Ascending aorta (tissue), 2 donors: Measurements from ENCODE around the gene RAPH1. TPM values are rescaled to one million over a fixed set of nuclear protein-coding genes. Genes with fewer than 3 reads are reported as not detected.

Experiments used
- DNase-seq, 2 donors: peaks; one replicate each; pipeline ENCODE4 v3.0.0-alpha.2; 2019; ENCODE audit warnings: low spot score in 2 of 2
- H3K27ac ChIP-seq, 2 donors: fragments of 200-600 bp; sonication (generic); one replicate each; pipeline ENCODE4 v1.5.1; 2016 to 2017; ENCODE audit warnings: mild to moderate bottlenecking in 1 of 2
- H3K27me3 ChIP-seq: fragments of 200-600 bp; sonication (generic); one replicate; pipeline ENCODE4 v1.5.1; 2017
- H3K36me3 ChIP-seq, 2 donors: fragments of 200-600 bp; sonication (generic); one replicate each; pipeline ENCODE4 v1.5.1; 2016
- H3K4me1 ChIP-seq, 2 donors: fragments of 200-600 bp; sonication (generic); one replicate each; pipeline ENCODE4 v1.5.1; 2016 to 2017; ENCODE audit warnings: mild to moderate bottlenecking in 1 of 2
- H3K4me3 ChIP-seq, 2 donors: fragments of 200-600 bp; sonication (generic); one replicate each; pipeline ENCODE4 v1.5.1; 2016 to 2017; ENCODE audit warnings: mild to moderate bottlenecking in 1 of 2
- H3K9me3 ChIP-seq, 2 donors: fragments of 200-600 bp; sonication (generic); one replicate each; pipeline ENCODE4 v1.5.1; 2016
- intact Hi-C: fragments of 100-400 bp; cut with DNase I; formaldehyde crosslinking; loops from one replicate; pipeline ENCODE4 v1.15.1; 2023
- total RNA-seq: library from RNA; depleted of rRNA; stranded (reverse); fragments of >200 nt; gene quantifications from one replicate; pipeline ENCODE4 v1.1.0, GENCODE V29; 2016
- TF ChIP-seq, protein P1 (sequence below), 3 experiments: fragments of 200-600 bp in 2 of 3; fragments of 450-650 bp in 1 of 3; sonication (generic) in 2 of 3; IDR thresholded peaks; one replicate each; pipeline ENCODE4 v1.5.1; 2016 to 2019; ENCODE audit warnings: antibody characterized with exemption in 3 of 3, mild to moderate bottlenecking in 1 of 3, moderate library complexity in 1 of 3

RAPH1 gene
- total RNA-seq, 1 donor from 2014 or later, result 49.8 TPM

DNA sequence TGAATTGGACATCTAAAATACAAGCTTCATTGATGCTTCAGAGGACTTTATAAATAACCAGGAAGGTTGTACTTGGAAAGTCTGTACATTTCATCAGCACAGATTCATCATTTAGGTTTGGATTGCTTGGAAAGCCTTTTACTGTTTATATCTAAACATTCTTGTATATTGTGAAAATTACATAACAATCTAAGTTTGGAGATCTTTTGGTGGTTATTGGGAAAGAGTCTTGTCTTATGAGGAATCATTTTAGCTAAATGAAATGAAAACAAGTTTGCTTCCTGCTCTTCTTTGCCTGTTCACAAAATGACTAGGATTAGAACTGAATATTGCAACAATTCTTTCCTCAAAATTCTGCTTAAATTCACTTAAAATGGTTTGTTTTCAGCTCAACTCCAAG lies 127.6 kb downstream of the RAPH1 start:
- H3K9me3 ChIP-seq, result no peaks in the 10 kb centered on the region
- H3K27ac ChIP-seq, result no peak overlapping the region
- TF ChIP-seq, protein P1, sequence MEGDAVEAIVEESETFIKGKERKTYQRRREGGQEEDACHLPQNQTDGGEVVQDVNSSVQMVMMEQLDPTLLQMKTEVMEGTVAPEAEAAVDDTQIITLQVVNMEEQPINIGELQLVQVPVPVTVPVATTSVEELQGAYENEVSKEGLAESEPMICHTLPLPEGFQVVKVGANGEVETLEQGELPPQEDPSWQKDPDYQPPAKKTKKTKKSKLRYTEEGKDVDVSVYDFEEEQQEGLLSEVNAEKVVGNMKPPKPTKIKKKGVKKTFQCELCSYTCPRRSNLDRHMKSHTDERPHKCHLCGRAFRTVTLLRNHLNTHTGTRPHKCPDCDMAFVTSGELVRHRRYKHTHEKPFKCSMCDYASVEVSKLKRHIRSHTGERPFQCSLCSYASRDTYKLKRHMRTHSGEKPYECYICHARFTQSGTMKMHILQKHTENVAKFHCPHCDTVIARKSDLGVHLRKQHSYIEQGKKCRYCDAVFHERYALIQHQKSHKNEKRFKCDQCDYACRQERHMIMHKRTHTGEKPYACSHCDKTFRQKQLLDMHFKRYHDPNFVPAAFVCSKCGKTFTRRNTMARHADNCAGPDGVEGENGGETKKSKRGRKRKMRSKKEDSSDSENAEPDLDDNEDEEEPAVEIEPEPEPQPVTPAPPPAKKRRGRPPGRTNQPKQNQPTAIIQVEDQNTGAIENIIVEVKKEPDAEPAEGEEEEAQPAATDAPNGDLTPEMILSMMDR (IDR thresholded peaks at IDR 0.05), result no peak
- H3K4me3 ChIP-seq, result no peak overlapping the region
- intact Hi-C loops, result no loop called here
- H3K4me1 ChIP-seq, result no peaks in the 10 kb centered on the region
- no peaks in the 10 kb centered on the region for H3K27me3 ChIP-seq
- no peak for DNase-seq
- H3K36me3 ChIP-seq, result peaks cover 12 to 22% of the 10 kb centered on the region in 2 donors

DNA sequence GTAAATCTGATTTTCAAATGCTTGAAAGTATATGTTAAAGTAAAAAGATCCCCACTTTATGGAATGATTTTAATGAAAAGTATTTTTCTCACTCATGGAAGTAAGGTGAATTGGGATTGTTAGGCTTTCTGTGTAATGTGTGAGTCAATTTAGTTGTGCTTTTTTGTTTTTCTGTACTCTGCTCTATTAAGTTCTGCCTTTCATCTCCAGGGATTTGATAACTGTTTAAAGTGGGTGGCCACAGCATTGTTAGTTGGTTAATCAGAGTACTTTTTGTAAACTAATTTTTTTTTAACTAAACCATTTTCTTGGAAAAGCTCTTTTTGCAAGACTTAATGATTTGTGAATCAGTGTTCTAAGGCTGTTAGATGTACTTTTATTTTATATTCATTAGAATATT lies 130.1 kb downstream of the RAPH1 start:
- Histone ChIP-seq H3K27me3 (no peaks in the 10 kb centered on the region), H3K4me1 (no peaks in the 10 kb centered on the region), H3K9me3 (no peaks in the 10 kb centered on the region), H3K36me3 (peaks cover 13 to 22% of the 10 kb centered on the region in 2 donors), H3K4me3 (no peak overlapping the region), H3K27ac (no peak overlapping the region)
- TF ChIP-seq, protein P1 (IDR thresholded peaks at IDR 0.05), result no peak
- intact Hi-C loops, result no loop called here
- no peak for DNase-seq

DNA sequence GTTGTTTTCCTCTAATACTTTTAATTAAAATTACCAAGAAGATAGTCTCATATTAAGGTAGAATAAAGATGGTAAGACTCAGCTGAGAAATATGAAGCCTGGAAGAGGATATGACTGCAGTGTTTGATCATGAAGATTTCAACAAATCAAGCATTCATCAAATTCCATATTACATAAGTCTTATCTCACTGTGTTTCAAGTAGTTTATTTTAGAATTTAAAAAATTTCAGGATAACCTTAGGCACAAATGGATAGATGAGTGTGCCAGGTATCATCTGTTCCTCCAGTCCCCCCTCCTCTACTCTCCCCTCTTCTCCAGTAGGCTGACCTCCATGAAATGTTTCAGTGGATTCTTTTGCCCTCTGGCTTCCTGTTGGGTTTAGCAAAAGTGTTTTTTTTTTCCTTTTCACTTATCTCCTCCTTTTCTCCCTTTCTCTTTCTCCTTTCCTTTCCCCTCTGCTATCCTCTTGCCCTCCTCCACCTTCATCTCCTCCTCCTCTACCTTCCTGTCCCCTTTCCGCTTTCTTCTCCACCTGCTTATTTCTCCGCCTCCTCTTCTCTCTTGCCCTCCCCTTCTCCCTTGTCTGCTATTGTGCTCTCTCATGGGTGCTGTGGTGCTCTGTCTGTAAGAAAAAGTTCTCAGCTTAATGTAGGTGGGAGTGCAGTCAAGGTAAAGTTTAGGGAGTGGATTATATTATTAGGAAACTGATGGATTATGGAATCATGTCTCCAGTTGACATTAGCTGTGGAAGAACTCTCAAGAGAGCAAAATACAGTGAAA lies 134.1 kb downstream of the RAPH1 start:
- DNase-seq, result no peak
- intact Hi-C loops, result no loop called here
- no peak overlapping the region for H3K4me3 ChIP-seq
- peaks cover 3 to 14% of the 10 kb centered on the region in 2 donors for H3K36me3 ChIP-seq
- no peaks in the 10 kb centered on the region for H3K4me1 ChIP-seq
- no peaks in the 10 kb centered on the region for H3K9me3 ChIP-seq
- TF ChIP-seq, protein P1 (IDR thresholded peaks at IDR 0.05), result no peak
- no peaks in the 10 kb centered on the region for H3K27me3 ChIP-seq
- H3K27ac ChIP-seq, result no peak overlapping the region

DNA sequence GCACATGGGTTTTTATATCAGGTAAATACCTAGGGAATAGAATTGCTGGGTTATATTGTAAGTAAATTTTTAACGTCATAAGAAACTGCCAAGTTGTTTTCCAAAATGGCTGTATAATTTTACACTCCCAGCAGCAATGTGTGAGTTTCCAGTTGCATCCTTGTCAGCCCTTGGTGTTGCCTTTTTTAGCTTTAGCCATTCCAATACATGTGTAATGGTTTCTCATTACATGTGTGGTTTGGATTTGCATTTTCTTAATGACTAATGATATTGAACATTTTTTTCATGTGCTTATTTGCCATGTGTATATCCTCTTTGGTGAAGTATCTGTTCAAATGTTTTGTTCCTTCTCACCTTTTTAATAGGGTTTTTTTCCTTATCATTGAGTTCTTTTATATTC lies 136.1 kb downstream of the RAPH1 start:
- no peak overlapping the region for H3K27ac ChIP-seq
- H3K9me3 ChIP-seq, result no peaks in the 10 kb centered on the region
- TF ChIP-seq, protein P1 (IDR thresholded peaks at IDR 0.05), result no peak
- no peak for DNase-seq
- H3K4me1 ChIP-seq, result no peaks in the 10 kb centered on the region
- H3K27me3 ChIP-seq, result no peaks in the 10 kb centered on the region
- no peak overlapping the region for H3K4me3 ChIP-seq
- intact Hi-C loops, result no loop called here
- peaks cover 9 to 14% of the 10 kb centered on the region in 2 donors for H3K36me3 ChIP-seq

DNA sequence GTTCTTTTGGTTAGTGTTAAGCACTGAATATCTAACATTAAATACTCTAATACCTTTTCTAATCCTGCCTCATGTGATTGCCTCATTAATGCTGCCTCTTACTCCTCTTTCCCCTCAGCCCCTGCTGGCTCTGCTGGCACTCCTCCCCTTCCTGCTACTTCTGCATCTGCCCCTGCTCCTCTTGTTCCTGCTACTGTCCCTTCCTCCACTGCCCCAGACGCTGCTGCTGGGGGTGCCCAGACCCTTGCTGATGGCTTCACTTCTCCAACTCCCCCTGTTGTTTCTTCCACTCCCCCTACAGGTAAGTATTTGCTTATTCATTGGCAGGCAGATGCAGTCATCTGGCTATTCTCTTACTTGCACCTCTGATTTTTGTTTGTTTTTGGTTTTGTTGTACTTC lies 138.4 kb downstream of the RAPH1 start:
- Histone ChIP-seq H3K27ac (no peak overlapping the region), H3K9me3 (no peaks in the 10 kb centered on the region), H3K27me3 (no peaks in the 10 kb centered on the region), H3K36me3 (peaks cover 4 to 15% of the 10 kb centered on the region in 2 donors), H3K4me3 (no peak overlapping the region), H3K4me1 (no peaks in the 10 kb centered on the region)
- intact Hi-C loops, result no loop called here
- DNase-seq, result no peak
- TF ChIP-seq, protein P1 (IDR thresholded peaks at IDR 0.05), result no peak
